Measurements from ENCODE around the gene LSAMP. TPM values are rescaled to one million over a fixed set of nuclear protein-coding genes. Genes with fewer than 3 reads are reported as not detected.

Gene LSAMP
- total and polyA plus RNA-seq, 9 of the 15 experiments (the other 6 are each of a cell fraction or from before 2014, with no cell fraction given) = 0.09 to 0.11 TPM; not detected in 7

- TF ChIP-seq ZNF347 (CRISPR knock-in tag; IDR thresholded peaks at IDR 0.05; ENCODE audit: low read depth) (no peak), MEIS2 (IDR thresholded peaks at IDR 0.05; ENCODE audit: partially characterized antibody) (peak; percentile 32), ARID3A (IDR thresholded peaks at IDR 0.05; ENCODE audit: borderline replicate concordance, low read depth, low read length) (no peak), SETDB1 (IDR thresholded peaks at IDR 0.05; ENCODE audit: low read length) (no peak), PBX2 (CRISPR knock-in tag; IDR thresholded peaks at IDR 0.05; ENCODE audit: low read depth) (no peak), PBX2 (tag; conservative IDR thresholded peaks at IDR 0.05; ENCODE audit: low read depth) (peak; percentile 58), STAT6 (CRISPR knock-in tag; IDR thresholded peaks at IDR 0.05) (no peak)
Measured at GRCh38 chr3:116181159-116181558, 264.1 kb downstream of the LSAMP start (continued).
